ENCODE data around the gene LRRC3.
"Not testable (repeated sequence)": the region's sequence is repeated elsewhere in the genome, so short reads cannot be mapped to it uniquely, and the experiment has no call there.

LRRC3 gene

GRCh38 chr21:44497703-44498126 lies 42.4 kb downstream of the LRRC3 start:
- DNase-seq (ENCODE audit: low read depth), result no peak

DNA sequence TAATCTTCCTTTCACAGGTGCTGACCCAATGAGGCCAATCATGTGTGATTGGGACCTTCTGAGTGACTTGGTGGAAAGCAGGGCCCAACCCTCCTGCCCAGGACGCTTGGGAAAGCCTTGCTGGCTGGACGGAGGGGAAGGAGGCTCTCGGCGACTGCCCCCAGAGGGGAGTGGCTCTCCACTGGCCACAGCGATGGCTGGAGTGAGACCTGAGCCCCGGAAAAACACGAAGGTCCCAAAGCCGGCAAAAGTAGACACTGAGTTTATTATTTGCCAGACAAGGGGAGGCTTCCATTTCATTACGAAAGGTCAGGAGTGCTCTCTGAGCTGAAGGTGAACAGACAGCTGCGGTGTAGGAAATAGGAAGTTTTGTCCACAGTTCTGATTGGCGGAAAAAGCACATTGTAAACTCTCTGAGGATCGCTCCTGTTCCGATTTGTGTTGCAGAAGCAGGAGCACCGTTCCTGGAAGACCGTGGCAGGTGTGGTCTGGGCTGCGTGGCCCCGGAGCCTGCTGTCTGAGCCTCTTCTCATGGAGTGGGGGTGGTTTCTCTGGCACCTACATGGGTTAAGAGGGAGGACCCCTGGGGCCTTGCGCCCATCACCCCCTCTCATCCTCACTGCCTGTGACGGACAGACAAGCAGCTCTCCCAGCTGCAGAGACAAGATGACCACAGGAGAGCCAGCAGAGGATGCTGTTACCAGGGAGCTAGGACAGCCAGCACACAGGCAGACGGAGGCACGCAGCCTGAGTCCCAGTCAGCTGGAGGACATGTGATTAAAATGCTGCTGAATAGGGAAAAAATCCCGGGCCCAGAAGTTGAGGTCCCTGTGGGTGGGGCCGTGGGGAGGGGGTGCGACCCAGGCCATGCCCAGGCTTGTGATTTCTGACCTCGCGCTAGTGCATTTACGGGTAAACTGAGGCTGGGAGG lies 43.2 kb downstream of the LRRC3 start:
- no peak for DNase-seq (ENCODE audit: low read depth)

DNA sequence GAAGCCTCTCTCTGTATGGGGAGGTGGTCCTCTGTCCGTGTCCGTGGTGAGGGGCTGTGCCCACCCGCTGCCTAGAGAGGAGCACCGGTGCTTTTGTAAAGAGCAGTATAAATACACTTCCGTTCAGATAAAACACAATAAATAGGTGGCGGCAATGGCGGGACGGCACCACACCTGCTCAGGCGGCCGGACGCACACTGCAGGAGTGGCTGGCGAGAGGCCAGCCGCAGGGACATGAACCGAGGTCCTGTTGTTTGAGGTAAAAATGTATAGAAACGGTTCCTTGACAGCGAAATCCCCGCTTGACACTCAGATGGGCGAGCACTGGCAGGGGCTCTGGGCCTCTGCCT lies 43.9 kb downstream of the LRRC3 start:
- DNase-seq (ENCODE audit: low read depth), result no peak

- DNase-seq (ENCODE audit: low read depth), result no peak
Measured at GRCh38 chr21:44499631-44500030, 44.3 kb downstream of the LRRC3 start.

DNA sequence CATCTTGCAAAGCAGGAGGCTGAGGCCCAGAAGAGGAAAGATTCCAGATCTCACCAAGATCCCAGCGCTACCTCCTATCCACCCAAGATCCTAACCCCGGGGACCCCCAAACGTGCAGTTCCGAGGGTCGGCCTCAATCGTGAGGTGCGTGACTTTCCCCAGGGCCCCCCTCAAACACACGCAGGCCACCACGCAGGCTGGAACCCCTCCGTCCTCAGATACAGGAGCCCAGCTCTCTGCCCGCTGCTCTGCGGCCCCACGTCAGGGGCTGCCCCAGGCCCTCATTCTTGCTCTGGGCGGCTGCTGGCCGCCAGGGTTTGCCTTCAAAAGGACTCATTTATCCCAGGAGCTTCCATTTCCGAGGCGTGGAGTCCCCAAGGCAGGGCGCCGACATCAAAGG lies 44.8 kb downstream of the LRRC3 start:
- no peak for DNase-seq (ENCODE audit: low read depth)

- DNase-seq (ENCODE audit: low read depth), result no peak
Measured at GRCh38 chr21:44502171-44502958, 47.1 kb downstream of the LRRC3 start.

DNA sequence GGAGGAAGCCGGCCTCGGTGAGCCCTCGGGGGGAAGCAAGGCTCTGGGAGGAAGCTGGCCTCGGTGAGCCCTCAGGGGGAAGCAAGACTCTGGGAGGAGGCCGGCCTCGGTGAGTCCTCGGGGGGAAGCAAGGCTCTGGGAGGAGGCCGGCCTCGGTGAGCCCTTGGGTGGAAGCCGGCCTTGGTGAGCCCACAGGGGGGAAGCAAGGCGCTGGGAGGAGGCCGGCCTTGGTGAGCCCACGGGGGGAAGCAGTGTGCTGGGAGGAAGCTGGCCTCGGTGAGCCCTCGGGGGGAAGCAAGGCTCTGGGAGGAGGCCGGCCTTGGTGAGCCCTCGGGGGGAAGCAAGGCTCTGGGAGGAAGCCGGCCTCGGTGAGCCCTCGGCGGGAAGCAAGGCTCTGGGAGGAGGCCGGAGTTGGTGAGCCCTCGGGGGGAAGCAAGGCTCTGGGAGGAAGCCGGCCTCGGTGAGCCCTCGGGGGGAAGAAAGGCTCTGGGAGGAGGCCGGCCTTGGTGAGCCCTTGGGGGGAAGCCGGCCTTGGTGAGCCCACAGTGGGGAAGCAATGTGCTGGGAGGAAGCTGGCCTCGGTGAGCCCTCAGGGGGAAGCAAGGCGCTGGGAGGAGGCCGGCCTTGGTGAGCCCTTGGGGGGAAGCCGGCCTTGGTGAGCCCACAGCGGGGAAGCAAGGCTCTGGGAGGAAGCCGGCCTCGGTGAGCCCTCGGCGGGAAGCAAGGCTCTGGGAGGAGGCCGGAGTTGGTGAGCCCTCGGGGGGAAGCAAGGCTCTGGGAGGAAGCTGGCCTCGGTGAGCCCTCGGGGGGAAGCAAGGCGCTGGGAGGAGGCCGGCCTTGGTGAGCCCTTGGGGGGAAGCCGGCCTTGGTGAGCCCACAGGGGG lies 47.9 kb downstream of the LRRC3 start:
- not testable (repeated sequence) for DNase-seq (ENCODE audit: low read depth)

DNA sequence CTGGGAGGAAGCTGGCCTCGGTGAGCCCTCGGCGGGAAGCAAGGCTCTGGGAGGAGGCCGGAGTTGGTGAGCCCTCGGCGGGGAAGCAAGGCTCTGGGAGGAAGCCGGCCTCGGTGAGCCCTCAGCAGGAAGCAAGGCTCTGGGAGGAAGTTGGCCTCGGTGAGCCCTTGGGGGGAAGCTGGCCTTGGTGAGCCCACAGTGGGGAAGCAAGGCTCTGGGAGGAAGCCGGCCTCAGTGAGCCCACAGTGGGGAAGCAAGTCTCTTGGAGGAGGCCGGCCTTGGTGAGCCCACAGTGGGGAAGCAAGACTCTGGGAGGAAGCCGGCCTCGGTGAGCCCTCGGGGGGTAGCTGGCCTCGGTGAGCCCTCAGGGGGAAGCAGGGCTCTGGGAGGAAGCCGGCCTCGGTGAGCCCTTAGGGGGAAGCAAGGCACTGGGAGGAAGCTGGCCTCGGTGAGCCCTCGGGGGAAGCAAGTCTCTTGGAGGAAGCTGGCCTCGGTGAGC lies 48.6 kb downstream of the LRRC3 start:
- no peak for DNase-seq (ENCODE audit: low read depth)

GRCh38 chr21:44505673-44506278 lies 50.5 kb downstream of the LRRC3 start:
- no peak for DNase-seq (ENCODE audit: low read depth)

DNA sequence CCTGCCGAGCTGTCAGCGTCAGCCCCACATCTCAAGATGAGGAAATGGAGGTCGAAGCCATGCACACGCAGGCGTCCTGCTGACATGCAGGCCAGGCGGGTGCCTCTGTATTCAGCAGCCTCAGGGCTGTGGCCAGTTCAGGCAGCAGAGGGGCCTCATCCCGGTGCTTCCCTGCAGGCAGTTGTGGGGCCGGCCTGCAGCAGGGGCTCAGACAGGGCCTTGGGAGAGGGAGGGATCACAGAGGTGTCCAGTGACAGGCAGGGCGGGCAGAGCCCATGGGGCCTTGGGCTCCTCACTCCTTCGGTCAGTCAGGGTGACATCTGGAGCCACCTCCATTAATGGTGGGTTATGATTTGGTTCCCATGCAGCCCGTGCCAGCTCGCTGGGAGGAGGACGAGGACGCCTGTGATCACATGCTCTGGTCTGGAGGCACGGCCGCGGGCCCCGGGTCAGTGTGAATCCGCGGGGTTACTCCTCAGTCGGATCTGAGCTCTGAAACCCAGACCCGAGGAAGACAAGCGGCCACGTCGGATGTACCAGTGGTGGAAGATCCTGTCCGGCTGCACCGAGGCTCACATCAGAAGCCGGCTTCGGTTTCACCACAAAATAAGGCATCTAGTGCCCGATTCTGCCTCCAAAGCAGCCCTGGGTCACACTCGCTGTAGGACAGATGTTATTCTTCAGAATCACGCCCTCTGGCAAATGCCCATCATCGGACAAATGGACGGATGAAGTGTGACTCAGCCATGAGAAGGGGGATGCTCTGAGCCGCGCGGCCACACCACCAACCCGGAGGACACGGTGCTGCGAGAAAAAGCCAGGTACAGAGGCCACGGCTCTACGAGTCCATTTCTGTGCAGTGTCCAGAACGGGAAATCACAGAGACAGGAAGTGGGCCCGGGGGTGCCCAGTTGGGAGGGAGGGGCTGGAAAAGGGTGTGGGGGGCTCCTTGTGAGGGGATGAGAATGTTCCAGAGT lies 51.3 kb downstream of the LRRC3 start:
- no peak for DNase-seq (ENCODE audit: low read depth)

- DNase-seq (ENCODE audit: low read depth), result no peak
Measured at GRCh38 chr21:44507673-44508425, 52.5 kb downstream of the LRRC3 start.

GRCh38 chr21:44508426-44508710 lies 53.1 kb downstream of the LRRC3 start:
- no peak for DNase-seq (ENCODE audit: low read depth)

GRCh38 chr21:44508711-44509445 lies 53.6 kb downstream of the LRRC3 start:
- no peak for DNase-seq (ENCODE audit: low read depth)

- DNase-seq (ENCODE audit: low read depth), result no peak
Measured at GRCh38 chr21:44509539-44509938, 54.2 kb downstream of the LRRC3 start.

DNA sequence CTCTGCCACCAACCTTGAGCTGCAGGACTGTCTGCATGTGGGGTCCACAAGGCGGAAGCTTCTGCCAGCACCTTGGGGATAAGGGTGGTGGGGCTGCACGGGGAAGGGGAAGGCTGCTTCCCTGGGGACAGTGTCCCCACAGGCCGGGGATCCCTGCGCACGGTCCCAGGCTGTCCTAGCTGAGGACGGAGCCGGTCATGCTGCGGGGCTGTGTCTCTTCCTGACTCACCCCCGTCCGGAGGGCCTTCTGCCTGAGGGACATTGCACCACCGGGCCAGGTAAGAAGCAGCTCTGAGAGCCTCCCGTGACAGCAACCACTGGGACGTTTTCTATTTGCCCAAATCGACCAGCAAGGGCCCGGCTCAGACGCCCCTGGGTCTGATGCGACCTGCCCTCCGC lies 54.8 kb downstream of the LRRC3 start:
- no peak for DNase-seq (ENCODE audit: low read depth)

DNA sequence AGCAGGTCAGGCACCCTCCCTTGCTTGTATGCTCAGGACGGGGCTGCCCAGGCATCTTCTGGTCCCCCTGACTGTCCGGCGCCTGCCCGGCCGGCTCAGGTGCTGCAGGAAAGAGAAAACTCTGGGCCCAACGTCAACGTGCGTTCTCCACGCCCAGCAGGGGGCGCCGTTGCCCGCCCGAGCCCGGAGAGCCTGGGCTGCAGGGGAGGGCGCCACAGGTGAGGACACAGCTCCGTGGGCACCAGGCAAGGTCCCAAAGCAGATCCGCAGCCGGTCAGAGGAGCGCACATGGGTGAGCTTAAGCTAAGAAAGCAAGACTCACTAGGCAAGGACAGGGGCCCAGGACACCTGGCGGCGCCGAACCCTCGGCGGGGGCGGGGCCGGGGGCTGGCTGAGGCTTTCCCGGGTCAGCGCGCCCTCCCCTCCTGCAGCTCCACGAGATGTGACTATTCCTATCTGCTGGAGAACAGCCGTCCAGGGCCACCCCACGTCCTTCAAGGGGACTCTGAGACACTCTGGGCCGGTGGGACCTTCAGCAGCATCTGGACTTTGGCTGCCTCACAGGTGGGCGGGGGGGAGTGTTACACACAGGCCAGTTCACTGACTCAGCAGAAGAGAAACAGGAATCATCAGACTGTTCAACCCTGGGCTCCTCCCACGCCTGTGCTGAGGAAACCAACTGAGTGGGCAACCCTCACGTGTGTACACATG lies 55.4 kb downstream of the LRRC3 start:
- DNase-seq (ENCODE audit: low read depth), result peak; percentile 85

- DNase-seq (ENCODE audit: low read depth), result no peak
Measured at GRCh38 chr21:44511219-44511937, 56.1 kb downstream of the LRRC3 start.

All from activated T-cell treated with anti-CD3 and anti-CD28 coated beads for 1 hour (primary cell).